Dendritic cell treated with granulocyte-macrophage colony-stimulating factor and Interleukin-4, amounts not matched to agents 40 ng/mL and 50 ng/mL, for 4 days (primary cell): ENCODE measurements around the gene PCGF2.

Experiments used
- H3K27ac Mint-ChIP-seq: one replicate; pipeline ENCODE4 v1.8.0; 2022; ENCODE audit warnings: mild to moderate bottlenecking, mixed read lengths
- H3K27me3 Mint-ChIP-seq: one replicate; pipeline ENCODE4 v1.8.0; 2022; ENCODE audit warnings: mild to moderate bottlenecking, mixed read lengths
- H3K36me3 Mint-ChIP-seq: one replicate; pipeline ENCODE4 v1.8.0; 2022; ENCODE audit warnings: low read depth, mixed read lengths
- H3K4me1 Mint-ChIP-seq: one replicate; pipeline ENCODE4 v1.8.0; 2022; ENCODE audit warnings: low read depth, mixed read lengths
- H3K4me3 Mint-ChIP-seq: one replicate; pipeline ENCODE4 v1.8.0; 2022; ENCODE audit warnings: mild to moderate bottlenecking, moderate library complexity, mixed read lengths
- H3K9me3 Mint-ChIP-seq: one replicate; pipeline ENCODE4 v1.8.0; 2022; ENCODE audit warnings: mixed read lengths
- intact Hi-C: fragments of 100-400 bp; cut with micrococcal nuclease; formaldehyde crosslinking; loops from one replicate; pipeline ENCODE4 v1.15.0; 2022

PCGF2 gene

GRCh38 chr17:38711792-38712571 is 36.2 kb downstream of the PCGF2 start:
- Mint-ChIP-seq H3K4me3 (no peak overlapping the region), H3K36me3 (peaks cover 100% of the 10 kb centered on the region), H3K4me1 (peaks cover 75% of the 10 kb centered on the region)

GRCh38 chr17:38710985-38711384 is 37.2 kb downstream of the PCGF2 start:
- H3K9me3 Mint-ChIP-seq, result no peaks in the 10 kb centered on the region
- H3K27me3 Mint-ChIP-seq, result no peaks in the 10 kb centered on the region
- H3K36me3 Mint-ChIP-seq, result peaks cover 100% of the 10 kb centered on the region
- H3K4me3 Mint-ChIP-seq, result no peak overlapping the region
- no peak overlapping the region for H3K27ac Mint-ChIP-seq
- intact Hi-C loops, result no loop called here
- H3K4me1 Mint-ChIP-seq, result peaks cover 85% of the 10 kb centered on the region

More at GRCh38 chr17:38711792-38712571, 36.2 kb downstream of the PCGF2 start:
- intact Hi-C loops, result no loop called here
- no peak overlapping the region for H3K27ac Mint-ChIP-seq
- no peaks in the 10 kb centered on the region for H3K27me3 Mint-ChIP-seq
- H3K9me3 Mint-ChIP-seq, result no peaks in the 10 kb centered on the region

- H3K27me3 Mint-ChIP-seq, result no peaks in the 10 kb centered on the region
- intact Hi-C loops, result no loop called here
- H3K36me3 Mint-ChIP-seq, result peaks cover 100% of the 10 kb centered on the region
- H3K9me3 Mint-ChIP-seq, result no peaks in the 10 kb centered on the region
- H3K4me3 Mint-ChIP-seq, result no peak overlapping the region
- H3K27ac Mint-ChIP-seq, result peak overlapping the region; percentile 14
- peaks cover 86% of the 10 kb centered on the region for H3K4me1 Mint-ChIP-seq
Observed at GRCh38 chr17:38710604-38710962, 37.6 kb downstream of the PCGF2 start.

GRCh38 chr17:38709864-38710603 is 38.1 kb downstream of the PCGF2 start:
- intact Hi-C loops, result no loop called here
- peak overlapping the region; percentile 14 for H3K27ac Mint-ChIP-seq
- no peaks in the 10 kb centered on the region for H3K27me3 Mint-ChIP-seq
- H3K4me3 Mint-ChIP-seq, result no peak overlapping the region
- peaks cover 95% of the 10 kb centered on the region for H3K36me3 Mint-ChIP-seq
- H3K4me1 Mint-ChIP-seq, result peaks cover 82% of the 10 kb centered on the region
- no peaks in the 10 kb centered on the region for H3K9me3 Mint-ChIP-seq

- H3K27me3 Mint-ChIP-seq, result no peaks in the 10 kb centered on the region
- H3K27ac Mint-ChIP-seq, result no peak overlapping the region
- peaks cover 75% of the 10 kb centered on the region for H3K4me1 Mint-ChIP-seq
- intact Hi-C loops, result no loop called here
- peaks cover 95% of the 10 kb centered on the region for H3K36me3 Mint-ChIP-seq
- H3K9me3 Mint-ChIP-seq, result no peaks in the 10 kb centered on the region
- H3K4me3 Mint-ChIP-seq, result no peak overlapping the region
Observed at GRCh38 chr17:38709104-38709820, 38.9 kb downstream of the PCGF2 start.

GRCh38 chr17:38707678-38708351 is 40.3 kb downstream of the PCGF2 start:
- no peak overlapping the region for H3K4me3 Mint-ChIP-seq
- H3K4me1 Mint-ChIP-seq, result peaks cover 66% of the 10 kb centered on the region
- intact Hi-C loops, result no loop called here
- no peaks in the 10 kb centered on the region for H3K9me3 Mint-ChIP-seq
- no peaks in the 10 kb centered on the region for H3K27me3 Mint-ChIP-seq
- peaks cover 95% of the 10 kb centered on the region for H3K36me3 Mint-ChIP-seq
- H3K27ac Mint-ChIP-seq, result no peak overlapping the region

- Mint-ChIP-seq H3K27me3 (no peaks in the 10 kb centered on the region), H3K4me3 (peak overlapping the region; percentile 96), H3K36me3 (peaks cover 93% of the 10 kb centered on the region), H3K9me3 (no peaks in the 10 kb centered on the region), H3K4me1 (peaks cover 57% of the 10 kb centered on the region), H3K27ac (peak overlapping the region; percentile 100)
- intact Hi-C loops, result no loop called here
Observed at GRCh38 chr17:38706505-38707216, 41.5 kb downstream of the PCGF2 start.

GRCh38 chr17:38705803-38706504 is 42.2 kb downstream of the PCGF2 start:
- Mint-ChIP-seq H3K27ac (peak overlapping the region; percentile 100), H3K4me1 (peaks cover 57% of the 10 kb centered on the region), H3K4me3 (peak overlapping the region; percentile 96), H3K9me3 (no peaks in the 10 kb centered on the region), H3K36me3 (peaks cover 91% of the 10 kb centered on the region), H3K27me3 (no peaks in the 10 kb centered on the region)
- intact Hi-C loops, result no loop called here

GRCh38 chr17:38705523-38705802 is 42.7 kb downstream of the PCGF2 start:
- peak overlapping the region; percentile 96 for H3K4me3 Mint-ChIP-seq
- peaks cover 86% of the 10 kb centered on the region for H3K36me3 Mint-ChIP-seq
- H3K4me1 Mint-ChIP-seq, result peaks cover 55% of the 10 kb centered on the region
- intact Hi-C loops, result no loop called here
- no peaks in the 10 kb centered on the region for H3K9me3 Mint-ChIP-seq
- H3K27ac Mint-ChIP-seq, result peak overlapping the region; percentile 100
- H3K27me3 Mint-ChIP-seq, result no peaks in the 10 kb centered on the region

- Mint-ChIP-seq H3K36me3 (peaks cover 80% of the 10 kb centered on the region), H3K4me1 (peaks cover 55% of the 10 kb centered on the region), H3K27me3 (no peaks in the 10 kb centered on the region), H3K4me3 (peak within 1 kb of the TSS; percentile 97), H3K9me3 (no peaks in the 10 kb centered on the region), H3K27ac (peak within 1 kb of the TSS; percentile 100)
- intact Hi-C loops, result no loop called here
Observed at GRCh38 chr17:38704606-38705522, 43.3 kb downstream of the PCGF2 start, which contains the start of gene MLLT6. MLLT6 (plus strand) TSS chr17:38705273; CDS start chr17:38705633, 360 bp downstream.

- H3K4me1 Mint-ChIP-seq, result peaks cover 54% of the 10 kb centered on the region
- H3K36me3 Mint-ChIP-seq, result peaks cover 72% of the 10 kb centered on the region
- H3K4me3 Mint-ChIP-seq, result peak overlapping the region; percentile 97
- intact Hi-C loops, result loop anchor here (1.0 kb wide), 2 partner anchors 26 to 29 kb away; partner anchors contain the start of gene CISD3
- peak overlapping the region; percentile 100 for H3K27ac Mint-ChIP-seq
- no peaks in the 10 kb centered on the region for H3K27me3 Mint-ChIP-seq
- H3K9me3 Mint-ChIP-seq, result no peaks in the 10 kb centered on the region
Observed at GRCh38 chr17:38703742-38704605, 44.2 kb downstream of the PCGF2 start.
